GM20431 (cell line): ENCODE data around the gene ESYT2.
"Not testable (repeated sequence)": the region's sequence is repeated elsewhere in the genome, so short reads cannot be mapped to it uniquely, and the experiment has no call there.

Experiments used
- in situ Hi-C: fragments of 300-500 bp; cut with MseI, MboI; formaldehyde crosslinking; loops from one replicate; pipeline ENCODE4 v1.15.0; 2020; ENCODE audit warnings: low sequenced_read_pairs; ENCODE audit not compliant: unreplicated experiment

Gene ESYT2

DNA sequence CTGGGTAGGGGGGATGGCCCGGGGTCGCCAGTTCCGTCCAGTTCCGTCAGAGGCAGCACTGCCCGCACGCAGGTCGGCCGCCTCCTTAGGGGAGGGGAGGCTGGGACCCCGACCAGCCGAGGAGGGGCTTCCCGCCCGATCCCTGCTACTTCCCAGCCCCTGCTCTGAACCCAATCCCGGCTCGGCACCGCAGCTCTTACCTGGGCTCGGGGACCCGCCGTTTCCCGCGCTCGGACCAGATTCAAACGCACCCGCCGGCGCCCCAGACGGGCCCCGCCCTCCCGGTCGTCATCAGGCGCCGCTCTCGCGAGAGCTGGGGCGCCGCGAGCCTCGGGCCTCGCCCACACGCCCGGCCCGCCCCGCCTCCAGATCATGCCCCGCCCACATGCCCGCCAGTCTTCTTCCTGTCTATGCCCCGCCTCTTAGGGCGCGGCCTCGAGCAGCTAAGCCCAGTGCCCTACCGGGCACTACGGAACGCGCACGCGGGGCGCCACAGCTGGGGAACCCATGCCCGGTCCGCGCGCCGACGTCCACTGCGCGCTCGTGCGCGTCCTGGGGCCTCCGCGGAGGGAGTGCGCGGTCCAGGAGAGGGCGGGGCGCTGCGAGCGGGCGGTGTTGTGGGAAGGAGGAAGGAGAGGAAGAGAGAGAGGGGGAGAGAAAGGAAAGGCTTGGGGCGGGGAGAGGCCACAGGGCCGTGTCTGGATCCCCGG is 124.6 kb downstream of the ESYT2 start, which contains the start of gene NCAPG2:
Gene NCAPG2, minus strand, starts transcription at position 281 of the 710 bp plus-strand sequence. CDS start 2,905 bp downstream, outside the sequence.
- in situ Hi-C loops: no loop called here

DNA sequence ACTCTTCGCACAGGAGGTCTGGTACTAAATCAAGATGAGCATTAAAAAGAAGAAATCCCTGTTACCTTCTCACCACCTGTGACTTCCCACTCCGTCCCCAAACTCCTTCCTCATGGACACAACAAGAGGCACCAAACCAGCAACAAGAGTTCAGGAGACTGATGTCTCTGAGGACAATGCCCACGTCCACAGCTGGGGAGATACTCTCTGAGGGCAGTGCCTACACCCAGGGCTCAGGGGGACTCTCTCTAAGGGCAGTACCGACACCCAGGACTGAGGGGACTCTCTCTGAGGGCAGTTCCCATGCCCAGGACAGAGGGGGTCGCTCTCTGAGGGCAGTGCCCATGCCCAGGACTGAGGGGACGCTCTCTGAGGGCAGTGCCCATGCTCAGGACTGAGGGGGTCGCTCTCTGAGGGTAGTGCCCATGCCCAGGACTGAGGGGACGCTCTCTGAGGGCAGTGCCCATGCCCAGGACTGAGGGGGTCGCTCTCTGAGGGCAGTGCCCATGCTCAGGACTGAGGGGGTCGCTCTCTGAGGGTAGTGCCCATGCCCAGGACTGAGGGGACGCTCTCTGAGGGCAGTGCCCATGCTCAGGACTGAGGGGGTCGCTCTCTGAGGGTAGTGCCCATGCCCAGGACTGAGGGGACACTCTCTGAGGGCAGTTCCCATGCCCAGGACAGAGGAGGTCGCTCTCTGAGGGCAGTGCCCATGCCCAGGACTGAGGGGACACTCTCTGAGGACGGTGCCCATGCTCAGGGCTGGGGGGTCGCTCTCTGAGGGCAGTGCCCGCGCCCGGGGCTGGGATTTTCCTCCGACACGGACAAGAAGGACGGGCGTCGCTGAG is 125.4 kb downstream of the ESYT2 start:
- in situ Hi-C loops: not testable (repeated sequence)

DNA sequence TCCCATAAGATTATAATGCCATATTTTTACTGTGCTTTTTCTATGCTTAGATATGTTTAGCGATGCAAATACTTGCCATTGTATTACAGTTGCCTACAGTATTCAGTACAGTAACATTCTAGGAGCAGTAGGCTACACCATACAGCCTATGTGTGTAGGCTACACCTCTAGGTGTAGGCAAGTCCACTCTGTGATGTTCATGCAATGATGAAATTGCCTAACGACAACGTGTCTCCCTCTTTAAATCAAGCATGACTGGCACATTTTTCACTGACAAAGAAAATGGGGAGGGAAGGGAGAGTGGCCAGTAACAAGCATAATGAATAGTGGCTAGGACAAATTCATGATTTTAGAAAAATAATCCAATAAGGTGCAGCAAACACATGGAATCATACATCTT is 126.4 kb downstream of the ESYT2 start:
- in situ Hi-C loops: no loop called here

DNA sequence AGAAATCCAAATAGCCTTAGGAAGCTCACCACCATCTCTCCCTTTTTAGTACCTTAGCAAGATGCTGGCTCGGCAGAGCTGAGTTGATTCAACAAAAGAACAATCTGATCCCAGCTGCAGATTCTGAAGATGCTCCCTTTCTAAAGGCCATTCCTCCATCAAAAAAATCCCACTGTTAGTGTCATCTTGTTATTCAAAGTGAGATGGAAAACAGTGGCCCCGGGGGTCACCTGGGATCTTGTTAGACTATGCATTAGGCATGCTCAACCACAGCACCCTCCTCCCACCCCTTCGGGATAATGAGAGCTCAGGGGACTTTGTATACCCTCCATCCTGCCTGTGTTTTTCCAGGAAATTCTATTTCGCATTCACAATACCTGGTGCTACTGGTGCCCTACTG is 127.1 kb downstream of the ESYT2 start:
- in situ Hi-C loops: no loop called here

DNA sequence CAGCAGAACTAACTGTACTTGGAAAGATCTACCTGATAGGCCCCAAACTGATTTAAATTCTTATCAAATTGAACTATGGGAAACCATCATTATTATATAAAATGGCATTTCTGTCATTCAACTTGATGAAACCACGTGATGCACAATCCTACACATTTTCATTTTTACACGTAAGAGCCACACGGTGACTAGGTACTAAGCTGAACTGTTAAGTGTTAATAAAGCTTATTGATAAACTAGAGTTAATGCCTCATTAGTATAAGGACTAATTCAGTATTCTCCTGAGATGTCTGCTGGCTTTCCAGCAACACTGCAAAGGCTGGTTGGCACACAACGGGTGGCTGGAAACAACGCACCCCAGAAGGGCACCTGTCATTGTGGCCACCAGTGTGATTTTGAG is 129.3 kb downstream of the ESYT2 start:
- in situ Hi-C loops: no loop called here

DNA sequence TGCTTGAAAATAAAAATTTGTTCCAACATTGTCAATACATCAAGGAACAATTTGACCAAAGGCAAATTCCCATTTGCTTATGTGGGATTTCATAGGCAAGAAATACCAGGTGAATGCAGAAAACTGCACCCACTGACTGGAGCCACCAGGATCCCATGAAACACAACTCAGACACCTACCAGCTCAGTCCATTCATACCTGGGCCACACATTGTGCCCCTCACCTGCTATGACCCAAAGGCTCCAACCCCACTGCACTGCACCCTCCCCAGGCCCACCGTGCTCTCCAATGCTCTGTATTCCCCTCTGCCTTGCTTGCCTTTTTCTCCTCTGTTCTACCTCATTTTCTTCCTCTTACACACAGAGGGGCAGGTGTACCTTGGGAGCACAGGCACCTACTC is 130.0 kb downstream of the ESYT2 start:
- in situ Hi-C loops: no loop called here

DNA sequence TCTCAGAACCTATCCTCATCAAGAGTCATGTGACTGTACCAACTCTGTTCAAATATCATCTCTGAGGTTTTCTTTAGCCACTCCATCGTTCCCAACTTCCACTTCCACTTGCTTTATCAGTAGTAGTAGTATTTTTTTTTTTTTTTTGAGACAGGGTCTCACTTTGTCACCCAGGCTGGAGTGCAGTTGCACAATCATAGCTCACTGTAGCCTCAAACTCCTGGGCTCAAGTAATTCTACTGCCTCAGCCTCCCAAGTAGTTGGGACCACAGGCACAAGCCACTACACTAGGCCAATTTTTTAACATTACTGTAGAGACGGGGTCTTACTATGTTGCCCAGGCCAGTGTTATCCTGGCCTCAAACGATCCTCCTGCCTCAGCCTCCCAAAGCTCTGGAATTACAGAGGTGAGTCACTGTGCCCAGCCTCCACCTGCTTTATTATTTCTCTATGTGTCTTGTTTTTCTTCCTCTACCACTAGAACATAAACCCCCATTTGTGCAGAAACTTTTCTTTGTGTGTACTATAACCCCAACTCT is 130.6 kb downstream of the ESYT2 start:
- in situ Hi-C loops: no loop called here

DNA sequence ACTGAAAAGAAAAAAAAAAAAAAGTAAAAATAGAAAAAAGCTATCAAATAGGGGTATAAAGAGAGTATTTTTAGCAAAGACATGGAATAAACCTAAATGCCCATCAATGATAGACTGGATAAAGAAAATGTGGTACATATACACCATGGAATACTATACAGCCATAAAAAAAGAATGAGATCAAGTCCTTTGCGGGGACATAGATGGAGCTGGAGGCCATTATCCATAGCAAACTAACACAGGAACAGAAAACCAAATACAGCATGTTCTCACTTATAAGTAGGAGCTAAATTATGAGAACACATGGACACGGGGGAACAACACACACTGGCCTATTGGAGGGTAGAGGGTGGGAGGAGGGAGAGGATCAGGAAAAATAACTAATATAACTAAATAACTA is 131.7 kb downstream of the ESYT2 start:
- in situ Hi-C loops: not testable (repeated sequence)

DNA sequence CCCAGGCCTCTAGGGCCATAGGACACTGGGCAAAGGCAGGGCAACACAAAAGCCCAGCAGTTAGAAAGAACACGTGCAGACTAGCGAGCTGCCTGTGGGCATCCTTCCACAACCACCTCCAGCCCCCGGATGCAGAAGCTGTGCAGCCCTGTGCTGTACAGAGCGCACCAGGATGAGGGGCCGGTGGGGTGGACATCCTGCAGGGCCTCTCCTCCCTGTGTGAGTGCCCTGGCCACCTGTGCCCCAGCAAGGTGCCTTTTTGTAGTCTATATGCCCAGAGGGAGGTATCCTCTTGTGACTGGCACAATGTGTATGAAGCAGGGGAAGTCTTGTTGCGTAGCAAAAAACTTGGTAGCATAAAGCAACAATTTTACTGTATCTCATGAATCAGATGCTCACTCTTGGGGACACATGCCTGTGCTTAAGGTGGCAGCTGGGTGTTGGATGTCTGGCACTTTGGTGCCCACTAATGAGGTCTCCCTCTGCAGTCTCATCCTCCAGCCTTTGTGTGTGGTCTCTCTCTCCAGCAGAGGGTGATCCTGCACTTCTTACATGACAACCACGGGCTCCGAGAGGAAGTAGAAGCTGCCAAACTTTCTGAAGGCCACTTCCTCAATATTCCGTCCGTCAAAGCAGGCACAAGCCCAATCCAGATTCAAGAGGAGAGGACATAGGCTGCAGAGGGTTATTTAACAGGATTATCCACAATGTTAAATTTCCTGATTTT is 133.4 kb downstream of the ESYT2 start:
- in situ Hi-C loops: no loop called here

DNA sequence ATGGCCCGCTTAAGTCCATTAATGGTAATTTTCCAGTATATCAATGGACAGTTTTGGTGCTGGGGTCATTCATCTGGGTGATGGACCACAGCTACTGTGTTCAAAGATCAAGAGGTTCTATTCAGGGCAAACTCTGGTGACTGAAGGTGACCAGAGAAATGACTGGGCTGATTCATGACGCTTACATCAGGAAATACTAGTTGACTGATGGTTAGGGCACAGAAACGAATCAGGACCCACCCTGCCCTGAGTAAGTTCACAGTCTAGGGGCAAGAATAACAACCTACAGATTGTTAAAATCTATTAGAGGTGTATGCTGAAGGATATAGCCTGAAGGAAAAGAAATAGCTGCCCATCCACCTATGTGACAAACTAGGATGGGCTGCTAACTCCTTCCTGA is 134.3 kb downstream of the ESYT2 start:
- in situ Hi-C loops: no loop called here

DNA sequence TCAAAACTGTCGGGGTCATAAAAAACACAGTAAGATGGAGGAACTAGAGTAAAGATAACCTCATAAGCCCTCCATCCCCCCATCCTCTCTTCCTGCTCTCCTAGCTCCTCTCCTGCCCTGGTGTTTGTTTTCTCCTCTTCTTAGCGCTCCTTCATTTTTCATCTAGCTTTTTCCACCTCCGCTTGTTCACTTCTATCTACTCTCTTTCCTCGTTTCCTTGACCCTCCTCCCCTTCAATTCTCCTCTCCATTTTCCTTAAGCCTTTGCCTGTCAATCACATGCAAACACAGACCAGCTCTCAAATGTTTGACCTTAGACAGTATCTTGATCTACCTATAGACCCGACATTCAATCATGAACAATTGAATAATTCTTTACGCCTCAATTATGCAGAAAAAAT is 134.7 kb downstream of the ESYT2 start:
- in situ Hi-C loops: no loop called here

DNA sequence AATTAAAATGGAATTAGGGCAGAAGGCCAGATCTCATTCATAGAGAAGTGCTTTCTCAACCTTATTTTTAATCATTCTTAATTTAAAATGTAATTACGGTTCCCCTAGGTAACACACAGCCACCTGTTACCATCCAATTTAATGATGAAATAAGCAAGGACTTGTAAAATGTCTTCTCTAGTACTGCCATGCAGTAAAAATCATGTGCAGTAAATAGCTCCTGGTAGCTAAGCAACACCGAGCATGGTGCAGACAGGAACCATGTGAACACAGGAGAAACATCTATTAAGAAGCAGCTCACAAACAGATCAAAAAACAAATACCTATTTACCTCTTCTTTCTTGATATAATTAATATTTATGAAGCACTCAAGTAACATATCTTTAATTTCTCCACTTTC is 139.8 kb downstream of the ESYT2 start:
- in situ Hi-C loops: no loop called here

DNA sequence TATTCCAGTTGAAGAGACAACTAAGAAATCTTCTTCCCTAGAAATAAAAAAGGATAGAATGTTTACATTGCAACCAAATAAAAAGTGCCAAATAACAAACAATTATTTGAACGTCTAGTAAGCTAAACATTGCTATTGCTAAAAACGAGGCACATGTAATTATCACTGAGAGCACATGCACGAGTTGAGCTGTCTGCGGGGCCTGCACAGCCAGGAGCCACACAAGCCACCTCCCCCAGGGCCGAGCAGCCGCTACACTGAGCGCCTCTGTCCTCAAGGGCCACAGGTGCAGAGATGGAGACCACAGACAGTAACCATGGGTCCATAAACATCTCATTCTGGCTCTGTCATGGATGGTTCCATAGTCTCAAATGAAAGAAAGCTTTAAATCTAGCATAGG is 141.9 kb downstream of the ESYT2 start:
- in situ Hi-C loops: no loop called here

DNA sequence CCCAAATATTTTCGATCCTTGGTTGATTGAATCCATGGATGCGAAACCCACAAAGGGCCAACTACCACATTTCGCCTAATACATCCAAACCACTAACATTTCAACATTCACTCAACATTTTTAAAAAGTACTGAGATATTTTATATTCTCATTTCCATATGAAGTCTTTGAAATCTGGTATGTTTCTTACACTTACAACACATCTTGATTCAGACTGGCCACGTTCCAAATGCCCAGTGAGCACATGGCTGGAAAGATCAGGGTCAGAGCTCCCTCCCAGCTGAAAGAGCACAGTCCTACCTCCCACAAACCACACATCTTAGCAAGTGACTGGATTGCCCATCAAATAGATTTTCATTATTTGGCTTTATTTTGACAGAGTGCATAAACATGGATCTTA is 143.6 kb downstream of the ESYT2 start:
- in situ Hi-C loops: no loop called here

DNA sequence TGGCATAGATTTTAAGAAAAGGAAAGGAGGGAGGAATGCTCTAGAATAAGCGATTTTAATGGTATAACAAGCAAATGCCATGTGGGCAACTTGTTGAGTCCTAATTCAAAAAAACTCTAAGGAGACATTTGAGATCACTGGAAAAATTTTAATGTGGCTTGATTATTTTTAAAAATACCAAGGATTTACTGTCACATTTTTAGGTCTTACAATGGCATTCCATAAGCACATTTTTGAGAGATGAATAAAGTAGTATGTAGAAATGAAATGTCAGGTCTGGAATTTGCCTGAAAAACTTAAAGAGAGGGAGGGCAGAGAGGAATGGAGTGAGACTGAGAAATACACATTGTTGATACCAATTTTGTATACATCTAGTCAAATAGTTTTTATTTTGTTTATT is 145.0 kb downstream of the ESYT2 start:
- in situ Hi-C loops: no loop called here

DNA sequence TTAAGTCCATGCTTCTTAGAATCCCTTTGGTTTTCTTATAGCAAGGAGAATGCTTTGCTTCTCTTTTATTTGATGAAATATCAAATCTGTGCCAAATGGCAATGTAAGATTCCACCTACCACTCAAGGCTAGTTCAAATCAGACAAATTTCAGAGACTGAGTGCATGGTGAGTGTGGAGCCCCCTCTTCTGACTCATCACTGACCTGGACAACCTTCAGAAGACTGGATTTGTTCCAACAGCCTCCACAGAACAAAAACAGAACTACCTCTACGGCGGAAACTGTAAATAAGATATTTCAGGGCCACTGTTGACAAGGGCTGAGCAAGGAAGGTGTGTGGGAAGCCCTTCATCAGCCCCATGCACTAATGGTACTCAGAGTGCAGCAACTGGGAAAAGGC is 145.8 kb downstream of the ESYT2 start:
- in situ Hi-C loops: no loop called here

DNA sequence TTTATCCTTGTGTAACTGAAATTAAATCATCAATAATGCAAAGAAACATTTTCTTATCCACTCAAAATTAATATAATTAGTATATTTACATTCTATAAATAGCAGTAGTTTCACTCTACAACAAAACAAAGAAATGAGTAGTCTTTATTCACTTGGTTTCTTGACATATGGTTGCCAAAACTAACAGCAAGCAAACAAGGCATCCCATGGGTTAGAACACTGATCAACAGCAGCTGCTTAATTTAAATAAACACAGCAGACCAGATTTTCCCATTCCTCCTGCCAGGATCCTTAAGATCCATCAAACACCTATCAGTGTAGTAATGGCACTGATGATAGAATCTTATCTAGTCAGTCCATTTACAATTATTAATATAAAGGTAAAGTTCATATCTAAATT is 146.9 kb downstream of the ESYT2 start:
- in situ Hi-C loops: no loop called here
